ENCODE results near the gene CHST11. TPM values are rescaled to one million over a fixed set of nuclear protein-coding genes. Genes with fewer than 3 reads are reported as not detected.

Gene CHST11
- total RNA-seq, 1 donor from 2014 or later, result 6.0 TPM

DNA sequence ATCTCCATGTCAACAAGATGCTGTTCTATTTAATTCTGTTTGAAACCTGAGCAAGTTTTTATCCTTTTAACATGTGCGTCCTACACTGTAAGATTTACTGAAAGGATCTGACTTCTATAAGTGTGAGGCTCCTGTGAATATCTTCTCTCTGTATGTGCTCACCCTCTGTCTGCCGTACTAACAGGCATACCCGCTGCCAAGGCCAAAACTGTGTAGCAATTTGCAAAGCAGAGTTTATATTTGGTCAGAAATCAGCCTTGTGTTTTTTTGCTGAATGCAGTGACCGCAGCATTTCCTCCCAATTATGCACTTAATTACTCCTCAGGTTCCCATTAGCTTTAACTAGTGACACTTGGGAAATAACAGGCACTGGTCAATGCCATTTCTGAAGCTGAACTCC is 12.3 kb downstream of the CHST11 start:
- TF ChIP-seq, protein P1, sequence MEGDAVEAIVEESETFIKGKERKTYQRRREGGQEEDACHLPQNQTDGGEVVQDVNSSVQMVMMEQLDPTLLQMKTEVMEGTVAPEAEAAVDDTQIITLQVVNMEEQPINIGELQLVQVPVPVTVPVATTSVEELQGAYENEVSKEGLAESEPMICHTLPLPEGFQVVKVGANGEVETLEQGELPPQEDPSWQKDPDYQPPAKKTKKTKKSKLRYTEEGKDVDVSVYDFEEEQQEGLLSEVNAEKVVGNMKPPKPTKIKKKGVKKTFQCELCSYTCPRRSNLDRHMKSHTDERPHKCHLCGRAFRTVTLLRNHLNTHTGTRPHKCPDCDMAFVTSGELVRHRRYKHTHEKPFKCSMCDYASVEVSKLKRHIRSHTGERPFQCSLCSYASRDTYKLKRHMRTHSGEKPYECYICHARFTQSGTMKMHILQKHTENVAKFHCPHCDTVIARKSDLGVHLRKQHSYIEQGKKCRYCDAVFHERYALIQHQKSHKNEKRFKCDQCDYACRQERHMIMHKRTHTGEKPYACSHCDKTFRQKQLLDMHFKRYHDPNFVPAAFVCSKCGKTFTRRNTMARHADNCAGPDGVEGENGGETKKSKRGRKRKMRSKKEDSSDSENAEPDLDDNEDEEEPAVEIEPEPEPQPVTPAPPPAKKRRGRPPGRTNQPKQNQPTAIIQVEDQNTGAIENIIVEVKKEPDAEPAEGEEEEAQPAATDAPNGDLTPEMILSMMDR (IDR thresholded peaks at IDR 0.05; ENCODE audit: borderline replicate concordance), result no peak
- Histone ChIP-seq H3K9me3 (replicated peaks) (no peaks in the 10 kb centered on the region), H3K36me3 (no peaks in the 10 kb centered on the region), H3K27ac (replicated peaks) (no peak overlapping the region), H3K27me3 (ENCODE audit: low read depth) (no peaks in the 10 kb centered on the region), H3K4me1 (peaks cover 6% of the 10 kb centered on the region), H3K4me3 (no peak overlapping the region)
- intact Hi-C loops (cut with micrococcal nuclease), result no loop called here
- DNase-seq, result no peak

DNA sequence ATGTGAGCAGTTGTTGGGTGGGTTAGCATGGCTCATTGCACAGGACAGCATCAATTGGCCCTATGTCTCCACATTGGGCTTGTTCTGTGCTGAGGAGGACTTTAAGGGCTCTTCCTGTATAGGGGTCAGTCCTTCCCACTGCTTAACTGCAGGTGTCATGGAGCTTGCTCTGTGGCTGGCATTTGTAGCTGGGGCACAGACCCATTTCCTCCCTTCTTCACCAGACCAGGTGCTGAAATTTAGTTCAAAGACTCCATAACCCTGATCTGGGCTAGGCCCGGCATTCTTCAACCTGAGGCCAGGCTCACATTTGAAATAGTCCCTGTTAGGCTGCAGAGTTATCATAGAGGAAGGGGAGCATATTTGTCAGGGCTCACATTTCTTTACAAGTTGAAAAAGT is 12.8 kb downstream of the CHST11 start:
- peaks cover 4% of the 10 kb centered on the region for H3K4me1 ChIP-seq

GRCh38 chr12:104470521-104470920 is 13.8 kb downstream of the CHST11 start:
- H3K36me3 ChIP-seq, result no peaks in the 10 kb centered on the region
- H3K9me3 ChIP-seq (replicated peaks), result no peaks in the 10 kb centered on the region
- no peak overlapping the region for H3K27ac ChIP-seq (replicated peaks)
- TF ChIP-seq, protein P1 (IDR thresholded peaks at IDR 0.05; ENCODE audit: borderline replicate concordance), result no peak
- intact Hi-C loops (cut with micrococcal nuclease), result no loop called here
- no peak overlapping the region for H3K4me3 ChIP-seq
- DNase-seq, result no peak
- no peaks in the 10 kb centered on the region for H3K27me3 ChIP-seq (ENCODE audit: low read depth)
- peaks cover 4% of the 10 kb centered on the region for H3K4me1 ChIP-seq

More for the DNA sequence above, 12.8 kb downstream of the CHST11 start:
- intact Hi-C loops (cut with micrococcal nuclease), result no loop called here
- Histone ChIP-seq H3K27me3 (ENCODE audit: low read depth) (no peaks in the 10 kb centered on the region), H3K27ac (replicated peaks) (no peak overlapping the region), H3K4me3 (no peak overlapping the region), H3K36me3 (no peaks in the 10 kb centered on the region), H3K9me3 (replicated peaks) (no peaks in the 10 kb centered on the region)
- DNase-seq, result no peak
- TF ChIP-seq, protein P1 (IDR thresholded peaks at IDR 0.05; ENCODE audit: borderline replicate concordance), result no peak

DNA sequence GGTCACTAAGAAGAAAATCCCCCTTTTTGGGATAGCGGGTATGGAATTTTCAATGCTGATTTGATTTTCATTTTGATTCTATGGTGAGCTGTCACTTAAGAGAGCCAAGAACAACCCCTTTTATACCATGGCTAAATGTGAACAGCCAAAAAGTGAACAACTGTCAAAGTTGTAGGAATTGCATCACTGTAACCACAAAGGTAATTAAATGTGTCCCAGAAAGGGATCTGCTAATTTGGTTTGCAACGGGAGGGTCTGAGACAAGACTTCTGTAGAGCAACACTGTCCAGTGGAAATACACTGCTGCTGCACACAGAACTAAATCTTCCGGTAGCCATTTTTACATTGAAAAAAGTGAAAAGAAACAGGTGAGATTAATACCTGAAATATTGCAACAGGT is 14.6 kb downstream of the CHST11 start:
- no peak for DNase-seq
- Histone ChIP-seq H3K9me3 (replicated peaks) (no peaks in the 10 kb centered on the region), H3K4me1 (peaks cover 4% of the 10 kb centered on the region), H3K27me3 (ENCODE audit: low read depth) (no peaks in the 10 kb centered on the region), H3K4me3 (no peak overlapping the region), H3K36me3 (no peaks in the 10 kb centered on the region), H3K27ac (replicated peaks) (no peak overlapping the region)
- intact Hi-C loops (cut with micrococcal nuclease), result no loop called here
- TF ChIP-seq, protein P1 (IDR thresholded peaks at IDR 0.05; ENCODE audit: borderline replicate concordance), result no peak

DNA sequence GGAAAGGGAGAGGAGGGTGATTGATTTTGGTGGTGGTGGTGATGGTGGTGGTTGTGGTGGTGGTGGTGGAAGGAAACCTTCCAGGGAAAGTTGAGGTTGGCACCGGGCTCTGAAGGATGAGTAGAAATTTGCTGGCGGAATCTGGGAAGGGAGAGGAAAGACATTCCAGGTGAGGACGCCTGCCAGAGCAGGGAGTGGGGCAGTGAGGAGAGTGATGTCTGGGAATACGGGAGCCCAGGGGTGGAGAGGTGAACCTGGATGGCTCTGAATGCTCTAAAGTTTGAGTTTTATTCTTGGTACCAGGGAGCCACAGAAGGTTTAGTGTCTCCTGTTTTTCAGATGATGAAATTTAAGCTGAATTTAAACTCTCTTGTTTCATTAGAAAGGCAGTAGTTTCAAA is 16.0 kb downstream of the CHST11 start:
- TF ChIP-seq, protein P1 (IDR thresholded peaks at IDR 0.05; ENCODE audit: borderline replicate concordance), result no peak
- Histone ChIP-seq H3K27me3 (ENCODE audit: low read depth) (no peaks in the 10 kb centered on the region), H3K36me3 (no peaks in the 10 kb centered on the region), H3K4me1 (peaks cover 4% of the 10 kb centered on the region), H3K9me3 (replicated peaks) (no peaks in the 10 kb centered on the region), H3K4me3 (no peak overlapping the region), H3K27ac (replicated peaks) (no peak overlapping the region)
- intact Hi-C loops (cut with micrococcal nuclease), result no loop called here
- no peak for DNase-seq

Measured in left ventricle myocardium inferior (tissue), 1 donor.